ENCODE data around the gene HCN4. TPM values are rescaled to one million over a fixed set of nuclear protein-coding genes. Genes with fewer than 3 reads are reported as not detected.
"Not testable (repeated sequence)": the region's sequence is repeated elsewhere in the genome, so short reads cannot be mapped to it uniquely, and the experiment has no call there.

HCN4 gene
- under 1 TPM in 1 of 4 donors, not detected in 3; 0.14 TPM for total RNA-seq

DNA sequence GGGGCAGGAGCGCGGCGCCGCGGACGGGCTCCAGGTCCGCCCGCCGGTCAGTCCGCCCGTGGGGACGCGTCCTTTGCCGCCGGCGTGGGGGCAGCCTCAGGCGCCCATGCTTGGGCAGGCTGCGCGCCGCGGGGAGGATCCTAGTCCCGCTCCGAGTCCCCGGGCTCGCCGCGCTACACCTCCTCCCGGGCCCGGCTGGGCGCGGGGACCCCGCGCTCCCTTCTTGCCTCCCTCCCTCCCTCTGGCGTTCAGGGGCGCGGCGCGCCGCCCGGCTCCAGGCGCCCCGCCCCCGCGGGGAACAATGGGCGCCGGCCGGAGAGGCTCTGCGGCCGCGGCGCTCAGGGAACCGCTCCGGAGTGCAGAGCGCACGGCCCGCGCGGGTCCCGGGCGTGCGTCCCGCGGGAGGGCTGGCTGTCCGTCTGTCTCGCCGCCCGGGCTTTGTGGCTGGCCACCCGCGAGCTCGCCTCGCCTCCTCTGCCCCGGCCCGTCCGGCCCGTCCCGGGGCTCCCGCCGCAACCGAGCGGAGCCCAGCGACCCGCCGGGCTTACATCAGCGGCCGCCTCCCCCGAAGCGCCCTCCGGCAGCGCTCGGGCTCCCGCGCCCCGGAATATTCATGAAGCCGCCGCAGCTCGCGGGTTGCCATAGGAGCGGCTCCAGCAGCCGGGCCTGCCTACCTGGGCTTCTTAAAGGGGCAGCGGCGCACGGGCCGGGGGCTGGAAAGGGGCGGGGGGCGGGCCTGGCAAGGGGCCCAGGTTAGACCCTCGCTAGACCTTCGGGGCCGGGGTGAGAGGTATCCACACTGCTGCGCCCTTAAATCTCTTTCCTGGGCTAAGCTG is at the start of gene HCN4:
Gene HCN4 (minus strand): TSS at position 658 of the 836 bp plus-strand sequence. CDS start 688 bp downstream, outside the sequence.
- DNase-seq, result no peak
- WGBS, 2 donors (ENCODE audit: low coverage in 1 of 2), result 0% methylated on average over 54 of the region's 109 CpGs; no CpG with 5 or more reads in 1 of the 2 donors
- peaks cover 95% of the 10 kb centered on the region for H3K27me3 ChIP-seq
- TF ChIP-seq EP300 (IDR thresholded peaks at IDR 0.05; ENCODE audit: low read depth) (no peak), POLR2A (IDR thresholded peaks at IDR 0.05) (no peak), POLR2AphosphoS5 (IDR thresholded peaks at IDR 0.05) (no peak)
- TF ChIP-seq, protein P1, sequence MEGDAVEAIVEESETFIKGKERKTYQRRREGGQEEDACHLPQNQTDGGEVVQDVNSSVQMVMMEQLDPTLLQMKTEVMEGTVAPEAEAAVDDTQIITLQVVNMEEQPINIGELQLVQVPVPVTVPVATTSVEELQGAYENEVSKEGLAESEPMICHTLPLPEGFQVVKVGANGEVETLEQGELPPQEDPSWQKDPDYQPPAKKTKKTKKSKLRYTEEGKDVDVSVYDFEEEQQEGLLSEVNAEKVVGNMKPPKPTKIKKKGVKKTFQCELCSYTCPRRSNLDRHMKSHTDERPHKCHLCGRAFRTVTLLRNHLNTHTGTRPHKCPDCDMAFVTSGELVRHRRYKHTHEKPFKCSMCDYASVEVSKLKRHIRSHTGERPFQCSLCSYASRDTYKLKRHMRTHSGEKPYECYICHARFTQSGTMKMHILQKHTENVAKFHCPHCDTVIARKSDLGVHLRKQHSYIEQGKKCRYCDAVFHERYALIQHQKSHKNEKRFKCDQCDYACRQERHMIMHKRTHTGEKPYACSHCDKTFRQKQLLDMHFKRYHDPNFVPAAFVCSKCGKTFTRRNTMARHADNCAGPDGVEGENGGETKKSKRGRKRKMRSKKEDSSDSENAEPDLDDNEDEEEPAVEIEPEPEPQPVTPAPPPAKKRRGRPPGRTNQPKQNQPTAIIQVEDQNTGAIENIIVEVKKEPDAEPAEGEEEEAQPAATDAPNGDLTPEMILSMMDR (IDR thresholded peaks at IDR 0.05), result no peak
- no peaks in the 10 kb centered on the region for H3K36me3 ChIP-seq
- peak within 1 kb of the TSS in 3 of 4 donors; percentile 21 to 54 (median 37) for H3K4me3 ChIP-seq
- no peak within 1 kb of the TSS for H3K27ac ChIP-seq
- peaks cover 0 to 20% (median 10%) of the 10 kb centered on the region in 4 donors for H3K4me1 ChIP-seq
- intact Hi-C loops (cut with DNase I; ENCODE audit: low total_unique reads) (no loop called here), in situ Hi-C loops (cut with MboI; ENCODE audit: low pct_ligation_motif_present in 1 of 4, low pct_unique_long_range_greater_than_20kb in 1 of 4, low sequenced_read_pairs in 3 of 4) (no loop called here)
- no peaks in the 10 kb centered on the region for H3K9me3 ChIP-seq

DNA sequence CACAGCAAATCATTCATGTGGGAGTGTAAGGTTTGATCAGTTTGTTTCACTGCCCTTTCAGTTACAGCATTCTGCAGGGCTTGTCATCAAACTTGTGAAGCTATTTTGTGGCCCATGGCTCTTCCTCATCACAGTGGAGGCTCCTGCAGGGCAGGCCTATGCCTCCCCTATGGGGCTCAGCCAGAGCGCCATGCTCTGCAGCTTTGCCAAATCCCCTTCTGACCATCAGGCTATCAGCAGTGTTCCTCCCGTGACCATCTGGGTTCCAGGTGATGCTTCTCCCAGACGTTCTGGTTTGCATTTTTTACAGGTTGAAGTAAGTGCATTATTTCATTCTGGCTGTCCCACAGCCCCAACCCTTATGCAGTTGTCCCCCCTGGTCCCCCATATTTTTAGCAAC is 46.1 kb upstream of the HCN4 start:
- TF ChIP-seq POLR2A (IDR thresholded peaks at IDR 0.05), result no peak
- TF ChIP-seq EP300 (IDR thresholded peaks at IDR 0.05; ENCODE audit: low read depth), result no peak
- TF ChIP-seq, protein P1 (IDR thresholded peaks at IDR 0.05), result no peak
- TF ChIP-seq POLR2AphosphoS5 (IDR thresholded peaks at IDR 0.05), result no peak
- intact Hi-C loops (cut with DNase I; ENCODE audit: low total_unique reads) (no loop called here), in situ Hi-C loops (cut with MboI; ENCODE audit: low pct_ligation_motif_present in 1 of 4, low pct_unique_long_range_greater_than_20kb in 1 of 4, low sequenced_read_pairs in 3 of 4) (no loop called here)
- H3K4me1 ChIP-seq, result no peaks in the 10 kb centered on the region
- H3K4me3 ChIP-seq, result no peak overlapping the region
- no peak overlapping the region for H3K27ac ChIP-seq
- 82% methylated on average over 3 of the region's 3 CpGs; no CpG with 5 or more reads in 1 of the 2 donors for WGBS, 2 donors (ENCODE audit: low coverage in 1 of 2)
- H3K36me3 ChIP-seq, result no peaks in the 10 kb centered on the region
- DNase-seq, result no peak
- peaks cover 10% of the 10 kb centered on the region for H3K27me3 ChIP-seq
- no peaks in the 10 kb centered on the region for H3K9me3 ChIP-seq

DNA sequence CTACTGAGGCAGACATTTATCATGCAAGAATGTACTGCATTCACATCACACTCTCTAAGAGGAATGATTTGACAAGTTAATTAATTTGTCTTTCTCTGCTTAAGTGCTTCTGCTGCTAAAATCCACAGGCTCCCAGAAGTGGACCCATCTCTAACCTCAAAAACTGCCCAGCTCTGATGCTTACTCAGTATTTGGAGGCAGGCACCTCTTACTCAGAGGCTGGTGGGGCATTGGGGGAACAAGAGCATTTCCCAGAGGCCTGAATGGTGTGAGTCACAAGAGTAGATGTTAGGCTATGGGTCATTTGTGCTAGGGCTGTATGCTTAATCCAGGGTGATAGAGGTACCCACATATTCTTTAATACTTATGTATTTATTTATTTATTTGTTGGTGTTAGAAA is 34.4 kb upstream of the HCN4 start:
- intact Hi-C loops (cut with DNase I; ENCODE audit: low total_unique reads), result no loop called here
- no peaks in the 10 kb centered on the region for H3K36me3 ChIP-seq
- H3K27me3 ChIP-seq, result peaks cover 5% of the 10 kb centered on the region

DNA sequence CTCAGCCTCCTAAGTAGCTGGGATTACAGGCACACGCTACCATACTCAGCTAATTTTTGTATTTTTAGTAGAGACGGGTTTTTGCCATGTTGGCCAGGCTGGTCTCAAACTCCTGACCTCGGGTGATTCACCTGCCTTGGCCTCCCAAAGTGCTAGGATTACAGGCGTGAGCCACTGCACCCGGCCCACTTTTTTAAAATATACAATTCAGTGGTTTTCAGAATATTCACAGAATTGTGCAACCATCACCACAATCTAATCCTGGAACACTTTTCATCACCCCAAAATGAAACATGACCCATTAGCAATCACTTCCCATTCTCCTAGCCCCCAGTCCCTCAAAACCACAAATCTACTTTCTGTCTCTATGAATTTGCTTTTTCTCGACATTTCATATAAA is 31.5 kb upstream of the HCN4 start:
- H3K4me1 ChIP-seq; H3K27ac ChIP-seq; H3K27me3 ChIP-seq; H3K4me3 ChIP-seq; DNase-seq; H3K36me3 ChIP-seq; intact Hi-C loops (cut with DNase I; ENCODE audit: low total_unique reads); in situ Hi-C loops (cut with MboI; ENCODE audit: low pct_ligation_motif_present in 1 of 4, low pct_unique_long_range_greater_than_20kb in 1 of 4, low sequenced_read_pairs in 3 of 4); H3K9me3 ChIP-seq: not testable (repeated sequence)
- WGBS, 2 donors (ENCODE audit: low coverage in 1 of 2), result 58% methylated on average over 5 to 6 of the region's 6 CpGs

More for the DNA sequence above, 34.4 kb upstream of the HCN4 start:
- Histone ChIP-seq H3K4me1 (no peaks in the 10 kb centered on the region), H3K27ac (no peak overlapping the region), H3K4me3 (no peak overlapping the region), H3K9me3 (no peaks in the 10 kb centered on the region)
- in situ Hi-C loops (cut with MboI; ENCODE audit: low pct_ligation_motif_present in 1 of 4, low pct_unique_long_range_greater_than_20kb in 1 of 4, low sequenced_read_pairs in 3 of 4), result no loop called here
- DNase-seq, result no peak
- TF ChIP-seq POLR2A (IDR thresholded peaks at IDR 0.05) (no peak), POLR2AphosphoS5 (IDR thresholded peaks at IDR 0.05) (no peak), EP300 (IDR thresholded peaks at IDR 0.05; ENCODE audit: low read depth) (no peak)
- TF ChIP-seq, protein P1 (IDR thresholded peaks at IDR 0.05), result no peak
